ENCODE data around the gene SMTNL2.

SMTNL2 gene

DNA sequence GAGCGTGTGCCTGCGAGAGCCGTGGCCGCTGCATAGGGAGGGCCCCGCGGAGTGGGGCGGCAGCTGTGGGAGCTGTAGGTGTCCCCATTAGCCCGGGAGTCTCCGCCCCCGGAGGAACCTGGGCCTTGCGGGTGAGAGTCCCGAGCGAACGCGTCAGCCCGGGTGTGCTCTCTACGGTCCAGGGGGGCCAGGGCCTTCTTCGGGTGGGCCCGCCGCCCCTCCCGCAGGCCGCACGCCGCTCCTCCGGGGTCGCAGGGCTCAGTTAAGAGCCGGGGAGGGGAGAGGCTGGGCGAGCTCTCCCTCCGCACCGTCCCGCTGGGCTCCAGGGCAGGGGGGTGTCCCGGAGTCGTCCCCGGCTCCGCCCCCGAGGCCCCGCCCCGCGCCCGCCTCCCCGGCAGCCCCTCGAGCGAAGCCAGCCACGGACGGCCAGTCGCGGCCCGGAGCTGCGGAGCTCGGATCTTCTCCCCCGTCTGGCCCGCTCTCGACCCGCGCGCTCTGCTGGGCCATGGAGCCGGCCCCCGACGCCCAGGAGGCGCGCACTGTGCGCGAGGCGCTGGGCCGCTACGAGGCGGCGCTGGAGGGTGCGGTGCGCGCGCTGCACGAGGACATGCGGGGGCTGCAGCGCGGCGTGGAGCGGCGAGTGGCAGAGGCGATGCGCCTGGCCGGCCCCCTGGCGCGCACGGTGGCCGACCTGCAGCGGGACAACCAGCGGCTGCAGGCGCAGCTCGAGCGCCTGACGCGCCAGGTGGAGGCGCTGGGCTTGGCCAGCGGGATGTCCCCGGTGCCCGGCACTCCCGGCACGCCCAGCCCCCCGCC lies at the start of gene SMTNL2:
SMTNL2 (plus strand) TSS at position 429 of the 816 bp plus-strand sequence; CDS start at position 506, 77 bp downstream.
- H3K36me3 ChIP-seq (ENCODE audit: control insufficient read depth, insufficient read depth, low read length), result no peaks in the 10 kb centered on the region
- no peak within 1 kb of the TSS for H3K27ac ChIP-seq
- TF ChIP-seq, protein P1, sequence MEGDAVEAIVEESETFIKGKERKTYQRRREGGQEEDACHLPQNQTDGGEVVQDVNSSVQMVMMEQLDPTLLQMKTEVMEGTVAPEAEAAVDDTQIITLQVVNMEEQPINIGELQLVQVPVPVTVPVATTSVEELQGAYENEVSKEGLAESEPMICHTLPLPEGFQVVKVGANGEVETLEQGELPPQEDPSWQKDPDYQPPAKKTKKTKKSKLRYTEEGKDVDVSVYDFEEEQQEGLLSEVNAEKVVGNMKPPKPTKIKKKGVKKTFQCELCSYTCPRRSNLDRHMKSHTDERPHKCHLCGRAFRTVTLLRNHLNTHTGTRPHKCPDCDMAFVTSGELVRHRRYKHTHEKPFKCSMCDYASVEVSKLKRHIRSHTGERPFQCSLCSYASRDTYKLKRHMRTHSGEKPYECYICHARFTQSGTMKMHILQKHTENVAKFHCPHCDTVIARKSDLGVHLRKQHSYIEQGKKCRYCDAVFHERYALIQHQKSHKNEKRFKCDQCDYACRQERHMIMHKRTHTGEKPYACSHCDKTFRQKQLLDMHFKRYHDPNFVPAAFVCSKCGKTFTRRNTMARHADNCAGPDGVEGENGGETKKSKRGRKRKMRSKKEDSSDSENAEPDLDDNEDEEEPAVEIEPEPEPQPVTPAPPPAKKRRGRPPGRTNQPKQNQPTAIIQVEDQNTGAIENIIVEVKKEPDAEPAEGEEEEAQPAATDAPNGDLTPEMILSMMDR (IDR thresholded peaks at IDR 0.05), result no peak
- no peaks in the 10 kb centered on the region for H3K4me1 ChIP-seq
- peak within 1 kb of the TSS; percentile 11 for H3K9ac ChIP-seq
- no peaks in the 10 kb centered on the region for H3K27me3 ChIP-seq (ENCODE audit: control insufficient read depth, insufficient read depth, low read length)
- peak within 1 kb of the TSS; percentile 96 for H2AFZ ChIP-seq
- H3K4me2 ChIP-seq (ENCODE audit: low read length), result peak within 1 kb of the TSS; percentile 81
- H3K9me3 ChIP-seq (ENCODE audit: control insufficient read depth, low read length), result no peaks in the 10 kb centered on the region
- H3K4me3 ChIP-seq (ENCODE audit: low read depth, low read length), result peak within 1 kb of the TSS; percentile 58
- no peaks in the 10 kb centered on the region for H3K79me2 ChIP-seq

DNA sequence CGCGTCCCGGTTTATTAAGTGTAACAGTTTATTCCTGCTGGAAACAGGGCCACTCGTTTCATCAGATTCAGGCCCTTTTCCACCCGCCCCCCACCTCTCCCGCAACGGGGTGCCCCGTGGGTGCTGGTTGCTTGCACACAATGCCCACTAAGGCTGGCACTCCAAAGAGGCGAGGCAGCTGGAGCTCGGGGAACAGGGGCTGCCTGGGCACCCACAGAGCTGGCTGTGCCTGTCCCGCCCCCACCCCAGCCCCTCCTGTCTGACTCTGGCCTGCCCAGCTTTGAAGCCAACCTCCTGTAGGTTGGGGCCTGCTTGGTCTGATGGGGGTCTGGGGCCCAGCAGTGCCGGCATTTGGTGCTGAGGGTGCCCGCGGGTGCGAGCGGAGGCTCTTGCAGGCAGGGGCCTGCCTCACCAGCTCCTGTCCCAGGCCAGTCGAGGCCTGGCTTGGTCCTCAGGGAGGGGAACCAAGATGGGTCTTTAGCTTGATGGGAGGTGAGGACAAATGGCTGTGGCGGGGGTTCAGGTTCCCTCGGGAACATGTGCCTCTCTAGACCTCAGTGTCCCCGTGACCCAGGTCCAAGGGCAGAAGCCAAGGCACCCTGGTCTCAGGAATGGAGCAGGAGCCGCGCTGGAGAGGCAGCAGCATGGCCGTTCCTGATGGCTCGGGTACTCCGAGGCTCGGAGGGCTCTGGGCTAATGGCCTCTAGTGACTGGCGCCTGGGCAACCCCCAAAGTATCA lies 49.2 kb upstream of the SMTNL2 start:
- H3K4me3 ChIP-seq (ENCODE audit: low read depth, low read length), result no peak overlapping the region
- H3K9me3 ChIP-seq (ENCODE audit: control insufficient read depth, low read length), result no peaks in the 10 kb centered on the region
- no peak overlapping the region for H3K9ac ChIP-seq
- H3K4me1 ChIP-seq, result peaks cover 8% of the 10 kb centered on the region
- no peaks in the 10 kb centered on the region for H3K27me3 ChIP-seq (ENCODE audit: control insufficient read depth, insufficient read depth, low read length)
- TF ChIP-seq, protein P1 (IDR thresholded peaks at IDR 0.05), result no peak
- no peak overlapping the region for H3K4me2 ChIP-seq (ENCODE audit: low read length)
- H3K36me3 ChIP-seq (ENCODE audit: control insufficient read depth, insufficient read depth, low read length), result no peaks in the 10 kb centered on the region
- H3K79me2 ChIP-seq, result no peaks in the 10 kb centered on the region
- no peak overlapping the region for H3K27ac ChIP-seq
- no peak overlapping the region for H2AFZ ChIP-seq

DNA sequence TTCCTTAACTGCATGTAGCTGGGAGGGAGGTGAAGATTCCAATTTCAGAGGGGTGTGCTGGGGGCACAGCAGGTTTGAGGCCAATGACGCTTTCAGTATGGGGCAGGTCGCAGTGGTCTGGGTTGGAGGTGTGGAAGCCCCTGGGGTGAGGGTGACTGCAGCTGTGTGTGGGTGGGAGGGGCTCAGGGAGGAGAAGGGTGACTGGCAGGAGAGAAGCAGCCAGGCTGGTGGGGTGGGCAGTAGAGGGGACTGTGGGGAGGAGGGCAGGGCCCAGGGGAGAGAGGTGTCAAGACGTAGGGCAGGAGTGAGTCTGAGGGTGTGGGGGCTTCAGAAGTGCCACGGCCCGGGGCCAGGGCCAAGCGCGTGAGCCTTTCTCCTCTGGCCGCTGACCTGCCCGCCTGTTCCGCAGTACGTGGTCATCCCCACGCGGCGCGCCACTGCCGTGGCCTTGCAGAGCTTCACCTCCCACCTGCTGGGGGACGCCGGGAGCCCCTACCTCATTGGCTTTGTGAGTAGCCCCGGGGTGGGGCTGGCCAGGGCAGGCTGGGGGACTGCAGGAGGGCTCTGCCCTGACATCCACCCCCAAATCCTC lies 48.6 kb upstream of the SMTNL2 start:
- TF ChIP-seq, protein P1 (IDR thresholded peaks at IDR 0.05), result no peak
- H2AFZ ChIP-seq, result no peak overlapping the region
- no peak overlapping the region for H3K27ac ChIP-seq
- H3K27me3 ChIP-seq (ENCODE audit: control insufficient read depth, insufficient read depth, low read length), result no peaks in the 10 kb centered on the region
- H3K9ac ChIP-seq, result no peak overlapping the region
- H3K4me3 ChIP-seq (ENCODE audit: low read depth, low read length), result no peak overlapping the region
- H3K36me3 ChIP-seq (ENCODE audit: control insufficient read depth, insufficient read depth, low read length), result no peaks in the 10 kb centered on the region
- no peaks in the 10 kb centered on the region for H3K9me3 ChIP-seq (ENCODE audit: control insufficient read depth, low read length)
- no peaks in the 10 kb centered on the region for H3K79me2 ChIP-seq
- H3K4me1 ChIP-seq, result peaks cover 8% of the 10 kb centered on the region
- H3K4me2 ChIP-seq (ENCODE audit: low read length), result no peak overlapping the region

DNA sequence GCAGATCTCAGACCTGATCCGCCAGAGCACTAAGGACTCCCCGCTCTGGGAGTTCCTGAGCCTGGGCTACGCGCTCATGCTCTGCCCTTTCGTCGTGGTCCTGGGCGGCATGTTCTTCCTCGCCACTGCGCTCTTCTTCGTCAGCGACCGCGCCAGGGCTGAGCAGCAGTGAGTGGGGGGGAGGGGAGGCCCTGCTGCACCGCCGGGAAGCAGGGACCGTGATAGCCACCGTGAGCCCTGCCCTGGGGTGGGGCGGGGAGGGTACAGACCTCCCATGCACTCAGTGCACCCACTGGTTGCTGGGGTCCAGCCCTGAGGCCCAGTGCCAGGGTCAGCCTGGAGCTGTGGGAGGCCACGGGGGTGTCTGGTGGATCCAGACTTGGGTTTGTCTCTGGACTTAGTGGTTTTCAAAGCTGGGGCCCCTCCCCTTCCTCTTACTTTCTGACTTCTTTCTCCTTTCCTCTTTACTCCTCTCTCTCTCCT lies 48.0 kb upstream of the SMTNL2 start:
- no peak overlapping the region for H2AFZ ChIP-seq
- H3K9me3 ChIP-seq (ENCODE audit: control insufficient read depth, low read length), result no peaks in the 10 kb centered on the region
- no peaks in the 10 kb centered on the region for H3K27me3 ChIP-seq (ENCODE audit: control insufficient read depth, insufficient read depth, low read length)
- H3K9ac ChIP-seq, result no peak overlapping the region
- no peaks in the 10 kb centered on the region for H3K79me2 ChIP-seq
- peak overlapping the region; percentile 58 for H3K27ac ChIP-seq
- H3K36me3 ChIP-seq (ENCODE audit: control insufficient read depth, insufficient read depth, low read length), result no peaks in the 10 kb centered on the region
- no peak overlapping the region for H3K4me2 ChIP-seq (ENCODE audit: low read length)
- H3K4me3 ChIP-seq (ENCODE audit: low read depth, low read length), result no peak overlapping the region
- peaks cover 8% of the 10 kb centered on the region for H3K4me1 ChIP-seq
- TF ChIP-seq, protein P1 (IDR thresholded peaks at IDR 0.05), result no peak

Data from parathyroid adenoma (tissue), 2 donors.